Muscle layer of duodenum (tissue), 2 donors: Measurements from ENCODE around the gene SHROOM4.

Source experiments
- H3K27ac ChIP-seq: one replicate; pipeline ENCODE4 v1.7.0; 2013; ENCODE audit warnings: mild to moderate bottlenecking, low read length
- H3K27me3 ChIP-seq: one replicate; pipeline ENCODE4 v1.7.0; 2013; ENCODE audit warnings: low read depth, mild to moderate bottlenecking, control low read depth, low read length
- H3K36me3 ChIP-seq, 2 donors: one replicate each; pipeline ENCODE4 v1.7.0; 2013; ENCODE audit warnings: low read length in 2 of 2, control low read depth in 1 of 2, mild to moderate bottlenecking in 1 of 2; ENCODE audit not compliant: insufficient read depth in 2 of 2, control insufficient read depth in 1 of 2
- H3K4me1 ChIP-seq, 2 donors: one replicate each; pipeline ENCODE4 v1.7.0; 2013; ENCODE audit warnings: low read length in 2 of 2, mild to moderate bottlenecking in 2 of 2, control low read depth in 1 of 2, moderate library complexity in 1 of 2; ENCODE audit not compliant: insufficient read depth in 2 of 2, control insufficient read depth in 1 of 2
- H3K4me3 ChIP-seq, 2 donors: one replicate each; pipeline ENCODE4 v1.7.0; 2013; ENCODE audit warnings: low read length in 2 of 2, low read depth in 1 of 2, mild to moderate bottlenecking in 1 of 2
- H3K9me3 ChIP-seq, 2 donors: one replicate each; pipeline ENCODE4 v1.7.0; 2013; ENCODE audit warnings: low read length in 2 of 2, control low read depth in 1 of 2, mild to moderate bottlenecking in 1 of 2; ENCODE audit not compliant: control insufficient read depth in 1 of 2
- donor health status: healthy.

The SHROOM4 gene

GRCh38 chrX:50778272-50778671 is 35.7 kb downstream of the SHROOM4 start:
- H3K27me3 ChIP-seq = no peaks in the 10 kb centered on the region
- no peaks in the 10 kb centered on the region for H3K9me3 ChIP-seq
- H3K4me3 ChIP-seq = no peak overlapping the region

GRCh38 chrX:50776248-50776647 is 37.7 kb downstream of the SHROOM4 start:
- Histone ChIP-seq H3K4me3 (no peak overlapping the region), H3K9me3 (no peaks in the 10 kb centered on the region), H3K27ac (no peak overlapping the region), H3K27me3 (no peaks in the 10 kb centered on the region), H3K36me3 (no peaks in the 10 kb centered on the region), H3K4me1 (peaks cover 0 to 5% of the 10 kb centered on the region in 2 donors)

More at GRCh38 chrX:50778272-50778671, 35.7 kb downstream of the SHROOM4 start:
- Histone ChIP-seq H3K36me3 (no peaks in the 10 kb centered on the region), H3K4me1 (no peaks in the 10 kb centered on the region), H3K27ac (no peak overlapping the region)

- no peaks in the 10 kb centered on the region for H3K36me3 ChIP-seq
- no peak overlapping the region for H3K4me3 ChIP-seq
- H3K4me1 ChIP-seq = peaks cover 4 to 18% of the 10 kb centered on the region in 2 donors
- H3K27me3 ChIP-seq = no peaks in the 10 kb centered on the region
- no peaks in the 10 kb centered on the region for H3K9me3 ChIP-seq
- H3K27ac ChIP-seq = no peak overlapping the region
These were observed 42.6 kb downstream of the SHROOM4 start for GRCh38 chrX:50771382-50771781.

GRCh38 chrX:50770702-50771101 is 43.3 kb downstream of the SHROOM4 start:
- no peaks in the 10 kb centered on the region for H3K36me3 ChIP-seq
- H3K4me1 ChIP-seq = peaks cover 4 to 18% of the 10 kb centered on the region in 2 donors
- H3K27ac ChIP-seq = no peak overlapping the region
- no peaks in the 10 kb centered on the region for H3K9me3 ChIP-seq
- H3K27me3 ChIP-seq = no peaks in the 10 kb centered on the region
- no peak overlapping the region for H3K4me3 ChIP-seq

- Histone ChIP-seq H3K36me3 (no peaks in the 10 kb centered on the region), H3K27me3 (no peaks in the 10 kb centered on the region), H3K27ac (peak overlapping the region; percentile 29), H3K4me3 (no peak overlapping the region), H3K9me3 (no peaks in the 10 kb centered on the region), H3K4me1 (peaks cover 4 to 18% of the 10 kb centered on the region in 2 donors)
These were observed 44.5 kb downstream of the SHROOM4 start for GRCh38 chrX:50769389-50770063.

GRCh38 chrX:50768801-50769200 is 45.2 kb downstream of the SHROOM4 start:
- H3K9me3 ChIP-seq = no peaks in the 10 kb centered on the region
- H3K27me3 ChIP-seq = no peaks in the 10 kb centered on the region
- H3K27ac ChIP-seq = peak overlapping the region; percentile 23
- H3K36me3 ChIP-seq = no peaks in the 10 kb centered on the region
- no peak overlapping the region for H3K4me3 ChIP-seq
- H3K4me1 ChIP-seq = peaks cover 4 to 18% of the 10 kb centered on the region in 2 donors

GRCh38 chrX:50765986-50766385 is 48.0 kb downstream of the SHROOM4 start:
- H3K4me3 ChIP-seq = no peak overlapping the region
- no peak overlapping the region for H3K27ac ChIP-seq
- no peaks in the 10 kb centered on the region for H3K9me3 ChIP-seq
- H3K27me3 ChIP-seq = no peaks in the 10 kb centered on the region
- no peaks in the 10 kb centered on the region for H3K36me3 ChIP-seq
- H3K4me1 ChIP-seq = peaks cover 4 to 11% of the 10 kb centered on the region in 2 donors

GRCh38 chrX:50762578-50762977 is 51.4 kb downstream of the SHROOM4 start:
- Histone ChIP-seq H3K4me3 (no peak overlapping the region), H3K27me3 (no peaks in the 10 kb centered on the region), H3K4me1 (no peaks in the 10 kb centered on the region), H3K27ac (no peak overlapping the region), H3K36me3 (no peaks in the 10 kb centered on the region), H3K9me3 (no peaks in the 10 kb centered on the region)

- no peaks in the 10 kb centered on the region for H3K9me3 ChIP-seq
- H3K4me3 ChIP-seq = no peak overlapping the region
- no peaks in the 10 kb centered on the region for H3K36me3 ChIP-seq
- H3K27ac ChIP-seq = no peak overlapping the region
- H3K27me3 ChIP-seq = no peaks in the 10 kb centered on the region
- no peaks in the 10 kb centered on the region for H3K4me1 ChIP-seq
These were observed 57.7 kb downstream of the SHROOM4 start for GRCh38 chrX:50756276-50756675.

- Histone ChIP-seq H3K4me1 (no peaks in the 10 kb centered on the region), H3K9me3 (no peaks in the 10 kb centered on the region), H3K4me3 (no peak overlapping the region), H3K27me3 (no peaks in the 10 kb centered on the region), H3K36me3 (no peaks in the 10 kb centered on the region), H3K27ac (no peak overlapping the region)
These were observed 62.9 kb downstream of the SHROOM4 start for GRCh38 chrX:50751091-50751490.

- Histone ChIP-seq H3K4me1 (no peaks in the 10 kb centered on the region), H3K9me3 (no peaks in the 10 kb centered on the region), H3K27me3 (no peaks in the 10 kb centered on the region), H3K4me3 (no peak overlapping the region), H3K27ac (no peak overlapping the region), H3K36me3 (no peaks in the 10 kb centered on the region)
These were observed 66.5 kb downstream of the SHROOM4 start for GRCh38 chrX:50747471-50747900.

GRCh38 chrX:50736656-50737055 is 77.3 kb downstream of the SHROOM4 start:
- Histone ChIP-seq H3K4me1 (no peaks in the 10 kb centered on the region), H3K36me3 (no peaks in the 10 kb centered on the region), H3K4me3 (no peak overlapping the region), H3K27ac (no peak overlapping the region), H3K9me3 (no peaks in the 10 kb centered on the region), H3K27me3 (no peaks in the 10 kb centered on the region)
